Activated CD8-positive, alpha-beta memory T cell treated with anti-CD3 and anti-CD28 coated beads, Interleukin-2, amount 10 ng/mL, durations not matched to agents 7 days and 5 days (primary cell): ENCODE results near the gene OR1E2. TPM values are rescaled to one million over a fixed set of nuclear protein-coding genes. Genes with fewer than 3 reads are reported as not detected.

Source experiments
- total RNA-seq, 2 experiments: library from RNA; stranded (reverse); gene quantifications; one replicate each; pipeline ENCODE4 v1.2.3, GENCODE V29; 2021

The OR1E2 gene
- total RNA-seq, 2 experiments from 2014 or later, result not detected

Other genes with a start within 250 kb of the OR1E2 start
- not detected for gene OR1A2, start 236.3 kb downstream of the OR1E2 start, total RNA-seq
- gene OR1A1, start 226.2 kb downstream of the OR1E2 start, total RNA-seq, result not detected
- gene OR3A1, start 135.5 kb downstream of the OR1E2 start, total RNA-seq, result under 1 TPM; 0.20 to 0.23 TPM
- gene OR3A2, start 47.5 kb downstream of the OR1E2 start, total RNA-seq, result 1 to 10 TPM; 2.3 to 2.5 TPM
- not detected for gene OR1E1, start 35.4 kb downstream of the OR1E2 start, total RNA-seq
- gene OR3A3, start 22.5 kb downstream of the OR1E2 start, total RNA-seq, result not detected
- under 1 TPM in 1 of 2 experiments, not detected in 1; 0.67 TPM for gene SPATA22, start 38.0 kb upstream of the OR1E2 start, total RNA-seq
- gene ASPA, start 42.2 kb upstream of the OR1E2 start, total RNA-seq, result not detected
- gene TRPV3, start 124.0 kb upstream of the OR1E2 start, total RNA-seq, result under 1 TPM; 0.41 to 0.98 TPM
- gene TRPV1, start 175.6 kb upstream of the OR1E2 start, total RNA-seq, result 1 to 10 TPM; 5.3 to 5.4 TPM
- gene SHPK, start 202.4 kb upstream of the OR1E2 start, total RNA-seq, result 10 to 100 TPM; 13.4 to 13.9 TPM
- gene CTNS, start 202.9 kb upstream of the OR1E2 start, total RNA-seq, result 10 to 100 TPM in 1 of 2 experiments, 1 to 10 TPM in 1; 9.7 to 20.6 TPM
- gene TAX1BP3, start 234.7 kb upstream of the OR1E2 start, total RNA-seq, result 10 to 100 TPM; 19.5 to 27.9 TPM
- gene EMC6, start 235.0 kb upstream of the OR1E2 start, total RNA-seq, result 10 to 100 TPM; 43.7 to 57.0 TPM